Ureter (tissue), 1 donor: ENCODE data around the gene TAS2R41. TPM values are rescaled to one million over a fixed set of nuclear protein-coding genes. Genes with fewer than 3 reads are reported as not detected.
A peak's percentile ranks its signal among the peaks of the same experiment; 100 is the strongest.
"Not testable (repeated sequence)": the region's sequence is repeated elsewhere in the genome, so short reads cannot be mapped to it uniquely, and the experiment has no call there.

ENCODE experiments used
- DNase-seq: peaks from one replicate; pipeline ENCODE4 v3.0.0-alpha.2; 2020; ENCODE audit warnings: low spot score
- total RNA-seq: library from RNA; stranded (reverse); gene quantifications from one replicate; pipeline ENCODE4 v1.2.4, GENCODE V29; 2023
- donor health status: DM: yes; HTN: yes; CAD: no.

TAS2R41 gene
- total RNA-seq, 1 donor from 2014 or later, result not detected

GRCh38 chr7:143456992-143457793 is 20.5 kb upstream of the TAS2R41 start:
- no peak for DNase-seq

- no peak for DNase-seq
These were observed 19.4 kb upstream of the TAS2R41 start for GRCh38 chr7:143458263-143458662.

- DNase-seq, result no peak
These were observed 19.0 kb upstream of the TAS2R41 start for GRCh38 chr7:143458681-143459080.

- DNase-seq, result no peak
These were observed 18.3 kb upstream of the TAS2R41 start for GRCh38 chr7:143459359-143459758.

GRCh38 chr7:143460271-143460979 is 17.2 kb upstream of the TAS2R41 start:
- DNase-seq, result no peak

- no peak for DNase-seq
These were observed 15.6 kb upstream of the TAS2R41 start for GRCh38 chr7:143462045-143462444.

GRCh38 chr7:143463556-143463955 is 14.1 kb upstream of the TAS2R41 start:
- no peak for DNase-seq

- DNase-seq, result no peak
These were observed 13.7 kb upstream of the TAS2R41 start for GRCh38 chr7:143463957-143464356.

- no peak for DNase-seq
These were observed 9.9 kb upstream of the TAS2R41 start for GRCh38 chr7:143467724-143468123.

GRCh38 chr7:143472071-143472689 is 5.5 kb upstream of the TAS2R41 start:
- DNase-seq, result peak; percentile 45

- DNase-seq, result no peak
These were observed 1.5 kb downstream of the TAS2R41 start for GRCh38 chr7:143479055-143479766.

- no peak for DNase-seq
These were observed 2.8 kb downstream of the TAS2R41 start for GRCh38 chr7:143480501-143480900.

- no peak for DNase-seq
These were observed 6.4 kb downstream of the TAS2R41 start for GRCh38 chr7:143484119-143484518.

- no peak for DNase-seq
These were observed 7.4 kb downstream of the TAS2R41 start for GRCh38 chr7:143485094-143485493.

GRCh38 chr7:143485500-143485899 is 7.8 kb downstream of the TAS2R41 start:
- DNase-seq, result no peak

- DNase-seq, result not testable (repeated sequence)
These were observed 8.6 kb downstream of the TAS2R41 start for GRCh38 chr7:143486266-143486665.

GRCh38 chr7:143487061-143487460 is 9.4 kb downstream of the TAS2R41 start:
- DNase-seq, result no peak

GRCh38 chr7:143487566-143487965 is 9.9 kb downstream of the TAS2R41 start:
- peak; percentile 61 for DNase-seq

GRCh38 chr7:143490717-143491306 is 13.1 kb downstream of the TAS2R41 start:
- DNase-seq, result no peak

- DNase-seq, result no peak
These were observed 14.4 kb downstream of the TAS2R41 start for GRCh38 chr7:143492043-143492471.
